GM19043 (cell line): ENCODE results near the gene AKR7A2.

Experiments used
- ATAC-seq: cut with Tn5 transposase; IDR thresholded peaks from one replicate; pipeline ENCODE4 v1.9.1; 2021; ENCODE audit warnings: low read depth; ENCODE audit not compliant: unreplicated experiment

Gene AKR7A2

GRCh38 chr1:19311931-19312781 is at the start of gene AKR7A2, which contains the start of gene SLC66A1:
TSS of gene AKR7A2 (minus strand) at chr1:19312144. CDS start at chr1:19312124, 20 bp downstream.
TSS of gene SLC66A1 (plus strand) at chr1:19312326. CDS start at chr1:19317678, 5,352 bp downstream.
- ATAC-seq, result peak; percentile 55

- no peak for ATAC-seq
These were observed 49.1 kb upstream of the AKR7A2 start for GRCh38 chr1:19360843-19361610.

GRCh38 chr1:19360432-19360831 is 48.5 kb upstream of the AKR7A2 start:
- ATAC-seq, result no peak

GRCh38 chr1:19360016-19360415 is 48.1 kb upstream of the AKR7A2 start:
- ATAC-seq, result no peak

- ATAC-seq, result no peak
These were observed 47.4 kb upstream of the AKR7A2 start for GRCh38 chr1:19359357-19359756.

- no peak for ATAC-seq
These were observed 46.8 kb upstream of the AKR7A2 start for GRCh38 chr1:19358710-19359109.

- no peak for ATAC-seq
These were observed 45.5 kb upstream of the AKR7A2 start for GRCh38 chr1:19357299-19357986.

- ATAC-seq, result no peak
These were observed 44.3 kb upstream of the AKR7A2 start for GRCh38 chr1:19356266-19356665.

- no peak for ATAC-seq
These were observed 42.6 kb upstream of the AKR7A2 start for GRCh38 chr1:19354531-19354981.

- no peak for ATAC-seq
These were observed 41.7 kb upstream of the AKR7A2 start for GRCh38 chr1:19353596-19353995.

- no peak for ATAC-seq
These were observed 40.9 kb upstream of the AKR7A2 start for GRCh38 chr1:19352839-19353238.

GRCh38 chr1:19351873-19352272 is 39.9 kb upstream of the AKR7A2 start:
- ATAC-seq, result no peak

- no peak for ATAC-seq
These were observed 38.6 kb upstream of the AKR7A2 start for GRCh38 chr1:19350566-19350965.

GRCh38 chr1:19349999-19350398 is 38.1 kb upstream of the AKR7A2 start:
- ATAC-seq, result no peak

GRCh38 chr1:19348441-19349198 is 36.7 kb upstream of the AKR7A2 start:
- no peak for ATAC-seq

GRCh38 chr1:19347533-19348172 is 35.7 kb upstream of the AKR7A2 start:
- ATAC-seq, result no peak

GRCh38 chr1:19346026-19346425 is 34.1 kb upstream of the AKR7A2 start:
- ATAC-seq, result no peak

- ATAC-seq, result no peak
These were observed 33.4 kb upstream of the AKR7A2 start for GRCh38 chr1:19345391-19345790.

GRCh38 chr1:19344831-19345230 is 32.9 kb upstream of the AKR7A2 start:
- ATAC-seq, result no peak

GRCh38 chr1:19344372-19344810 is 32.4 kb upstream of the AKR7A2 start:
- ATAC-seq, result no peak
